Endothelial cell of umbilical vein (primary cell): ENCODE results near the gene VPS41.

ENCODE experiments used
- CTCF ChIP-seq, 2 donors: IDR thresholded peaks; 1 replicate in 1 of 2; 2 replicates in 1 of 2; pipeline ENCODE4 v1.5.1; 2011; ENCODE audit warnings: low read length in 2 of 2, mild to moderate bottlenecking in 2 of 2, moderate library complexity in 2 of 2, control low read depth in 1 of 2, inconsistent platforms in 1 of 2, low read depth in 1 of 2; ENCODE audit not compliant: insufficient read depth in 1 of 2; ENCODE audit errors: extremely low read depth in 1 of 2
- EZH2 ChIP-seq: IDR thresholded peaks from 2 replicates; pipeline ENCODE4 v1.6.1; 2012; ENCODE audit warnings: borderline replicate concordance, low read depth, mild to moderate bottlenecking, moderate library complexity, low read length, inconsistent platforms; ENCODE audit not compliant: severe bottlenecking
- JUN ChIP-seq: IDR thresholded peaks from 2 replicates; pipeline ENCODE4 v1.6.1; 2011; ENCODE audit warnings: borderline replicate concordance, low read depth; ENCODE audit not compliant: insufficient read length, insufficient read depth
- MAX ChIP-seq: IDR thresholded peaks from 2 replicates; pipeline ENCODE4 v1.6.1; 2011; ENCODE audit not compliant: insufficient read depth, insufficient read length
- MYC ChIP-seq: IDR thresholded peaks from one replicate; pipeline ENCODE4 v1.6.1; 2011; ENCODE audit warnings: mild to moderate bottlenecking, low read depth, low read length
- POLR2A ChIP-seq: IDR thresholded peaks from 2 replicates; pipeline ENCODE4 v1.6.1; 2012; ENCODE audit warnings: low read depth, mild to moderate bottlenecking, control low read depth, low read length
- POLR2AphosphoS5 ChIP-seq: IDR thresholded peaks from 2 replicates; pipeline ENCODE4 v1.6.1; 2012; ENCODE audit warnings: low read depth, mild to moderate bottlenecking, control low read depth, low read length, moderate library complexity; ENCODE audit not compliant: insufficient read depth

- TF ChIP-seq EZH2 (no peak), CTCF (IDR thresholded peaks at IDR 0.05; ENCODE audit: extremely low read depth in 1 of 2, insufficient read depth in 1 of 2, low read depth in 1 of 2, low read length in 2 of 2) (no peak), JUN (no peak), MAX (no peak), POLR2A (no peak), POLR2AphosphoS5 (no peak), MYC (no peak)
These were observed 181.6 kb downstream of the VPS41 start for GRCh38 chr7:38727184-38727940.
